Mesodermal cell (in vitro differentiated cells): ENCODE results near the gene MYCBP2.
A peak's percentile ranks its signal among the peaks of the same experiment; 100 is the strongest.

Experiments
- H3K27ac ChIP-seq: 2 replicates; pipeline ENCODE4 v1.7.0; 2013; ENCODE audit warnings: mild to moderate bottlenecking, low read depth, low read length, moderate library complexity; ENCODE audit not compliant: severe bottlenecking
- H3K36me3 ChIP-seq: 2 replicates; pipeline ENCODE4 v1.7.1; 2013; ENCODE audit warnings: mild to moderate bottlenecking, low read length, moderate library complexity; ENCODE audit not compliant: control insufficient read depth, insufficient read depth
- H3K4me1 ChIP-seq: one replicate; pipeline ENCODE4 v1.7.1; 2013; ENCODE audit warnings: mild to moderate bottlenecking, low read length; ENCODE audit not compliant: insufficient read depth, control insufficient read depth, poor library complexity, severe bottlenecking
- H3K4me3 ChIP-seq: 2 replicates; pipeline ENCODE4 v1.7.0; 2013; ENCODE audit warnings: low read length, control low read depth, mild to moderate bottlenecking; ENCODE audit not compliant: insufficient read depth, poor library complexity, severe bottlenecking; ENCODE audit errors: extremely low read depth
- H3K9me3 ChIP-seq: 2 replicates; pipeline ENCODE4 v1.7.1; 2013; ENCODE audit warnings: mild to moderate bottlenecking, low read length, moderate library complexity; ENCODE audit not compliant: control insufficient read depth
- WGBS, 2 experiments: methylation state at CpG; one replicate each; pipeline ENCODE4 v1.1.5; 2013; ENCODE audit warnings: missing lambda C conversion rate in 2 of 2; ENCODE audit not compliant: insufficient coverage in 2 of 2; 5-methylcytosine and 5-hydroxymethylcytosine counted together

MYCBP2 gene

DNA sequence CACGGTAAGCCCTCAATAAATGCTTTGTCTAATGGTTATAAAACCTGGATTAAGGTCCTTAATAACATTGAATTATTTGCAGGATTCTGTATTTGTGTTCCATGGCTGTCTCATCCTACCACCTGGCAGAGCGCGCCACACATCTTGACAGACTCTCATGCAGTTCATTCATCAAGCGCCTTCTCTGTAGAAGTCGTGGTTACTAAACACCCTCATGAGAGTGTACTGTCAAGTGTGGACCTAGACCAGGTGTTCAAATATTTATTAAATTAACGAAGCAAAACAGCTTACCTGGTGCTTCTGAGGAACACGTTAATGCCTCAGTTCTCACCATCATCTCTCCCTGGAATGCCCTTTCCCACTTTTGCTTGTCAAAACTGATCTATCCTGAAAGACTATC is 286.8 kb downstream of the MYCBP2 start:
- Histone ChIP-seq H3K9me3 (no peaks in the 10 kb centered on the region), H3K4me1 (peaks cover 3% of the 10 kb centered on the region), H3K4me3 (no peak overlapping the region), H3K27ac (no peak overlapping the region), H3K36me3 (peaks cover 11% of the 10 kb centered on the region)
- WGBS, 2 experiments, result 96 to 100% methylated on average over 4 to 7 of the region's 7 CpGs

DNA sequence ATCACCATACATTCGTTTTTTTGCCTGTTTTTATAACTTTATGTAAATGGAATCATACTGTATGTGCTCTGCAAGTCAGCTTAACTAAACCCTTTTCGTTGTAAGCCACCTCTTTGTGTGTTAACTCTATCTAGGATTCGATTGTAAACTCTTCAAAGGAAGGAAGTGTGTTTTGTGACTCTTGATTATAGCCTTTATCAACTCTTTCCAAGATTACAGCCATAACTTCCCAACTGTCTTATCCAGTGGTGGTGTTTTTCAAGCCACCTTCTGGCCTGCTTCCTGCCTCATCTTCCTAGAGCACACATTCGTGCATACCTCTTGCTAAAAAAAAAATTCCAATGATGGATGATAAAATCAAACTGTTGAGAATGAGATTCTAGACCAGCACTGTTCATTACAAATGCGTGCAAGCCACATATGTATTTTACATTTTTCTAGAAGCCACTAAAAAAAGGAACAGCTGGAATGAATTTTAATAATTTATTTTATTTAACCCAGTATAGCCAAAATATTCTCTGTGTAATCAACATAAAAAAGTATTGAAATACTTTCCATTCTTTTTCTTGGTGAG is 287.9 kb downstream of the MYCBP2 start:
- H3K27ac ChIP-seq, result no peak overlapping the region
- H3K4me3 ChIP-seq, result no peak overlapping the region
- no peaks in the 10 kb centered on the region for H3K9me3 ChIP-seq
- WGBS, 2 experiments, result 80% methylated on average over 1 to 2 of the region's 5 CpGs
- H3K4me1 ChIP-seq, result peaks cover 3% of the 10 kb centered on the region
- peaks cover 7% of the 10 kb centered on the region for H3K36me3 ChIP-seq

DNA sequence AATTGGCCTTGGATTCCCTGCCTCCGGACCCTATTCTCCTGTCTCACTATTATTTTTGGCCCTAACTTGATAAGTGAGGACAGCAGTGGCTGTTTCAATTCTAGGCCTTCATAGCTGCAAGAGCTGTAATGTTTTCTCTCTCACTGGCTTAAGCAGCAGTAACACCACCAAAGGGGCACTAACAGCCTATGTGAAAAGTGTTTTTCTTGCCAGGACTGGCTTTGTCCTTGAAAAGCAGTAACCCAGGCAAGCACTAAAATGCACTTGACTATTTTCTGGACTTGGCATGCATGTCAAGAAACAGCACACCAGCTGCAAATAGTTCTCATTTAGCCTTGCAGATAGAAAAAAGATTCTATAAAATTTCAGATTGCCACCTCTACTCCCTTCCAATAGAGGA is 290.6 kb downstream of the MYCBP2 start:
- no peak overlapping the region for H3K4me3 ChIP-seq
- WGBS, 2 experiments, result no CpG with 5 or more reads among the region's 1 CpG
- no peaks in the 10 kb centered on the region for H3K9me3 ChIP-seq
- H3K36me3 ChIP-seq, result no peaks in the 10 kb centered on the region
- no peak overlapping the region for H3K27ac ChIP-seq
- no peaks in the 10 kb centered on the region for H3K4me1 ChIP-seq

DNA sequence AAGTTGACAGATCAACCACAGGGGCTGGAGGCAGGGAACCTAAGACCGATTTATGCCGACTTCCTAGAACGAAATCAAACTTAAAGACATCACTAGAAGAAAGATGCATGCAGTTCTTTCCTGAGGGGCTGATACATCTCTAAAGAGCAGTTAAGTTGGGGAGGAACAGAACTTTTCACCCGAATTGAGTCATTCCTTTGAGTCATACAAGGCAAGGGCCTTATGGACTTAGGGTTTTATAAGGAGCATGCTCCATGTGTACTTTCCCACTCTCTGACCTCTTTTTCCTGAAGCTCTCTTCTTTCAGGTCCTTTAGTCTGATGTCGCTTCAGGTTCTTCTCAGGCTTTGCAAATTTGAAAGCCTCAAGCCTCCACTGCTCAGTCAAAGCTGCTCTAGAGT is 292.0 kb downstream of the MYCBP2 start:
- H3K9me3 ChIP-seq, result no peaks in the 10 kb centered on the region
- WGBS, 2 experiments, result 86 to 100% methylated on average over 3 to 4 of the region's 5 CpGs
- H3K27ac ChIP-seq, result no peak overlapping the region
- no peaks in the 10 kb centered on the region for H3K36me3 ChIP-seq
- H3K4me3 ChIP-seq, result no peak overlapping the region
- no peaks in the 10 kb centered on the region for H3K4me1 ChIP-seq

DNA sequence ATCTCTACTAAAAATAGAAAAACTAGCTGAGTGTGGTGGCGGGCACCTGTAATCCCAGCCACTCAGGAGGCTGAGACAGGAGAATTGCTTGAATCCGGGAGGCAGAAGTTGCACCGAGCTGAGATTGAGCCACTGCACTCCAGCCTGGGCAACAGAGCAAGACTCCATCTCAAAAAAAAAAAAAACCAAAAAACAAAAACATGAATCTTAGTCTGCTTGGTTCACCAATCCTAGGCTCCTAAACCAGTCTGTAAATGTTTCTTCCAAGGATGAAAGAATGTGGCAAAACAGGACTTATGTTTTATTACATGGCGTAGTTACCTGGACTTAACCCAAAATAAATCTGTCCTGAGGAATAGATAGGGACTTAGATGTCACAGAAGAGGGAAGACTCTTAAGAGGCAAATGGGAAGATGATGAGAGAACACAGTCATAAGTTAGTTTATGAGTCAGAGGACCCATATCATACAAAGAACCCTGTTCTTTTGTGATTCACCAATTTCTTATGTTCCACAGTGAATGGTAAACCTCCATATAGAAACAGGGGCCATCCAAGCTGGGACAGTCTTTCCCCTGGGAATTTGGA is 293.1 kb downstream of the MYCBP2 start:
- Histone ChIP-seq H3K9me3 (no peaks in the 10 kb centered on the region), H3K4me1 (no peaks in the 10 kb centered on the region), H3K4me3 (no peak overlapping the region), H3K36me3 (no peaks in the 10 kb centered on the region), H3K27ac (no peak overlapping the region)
- WGBS, 2 experiments, result 91 to 92% methylated on average over 4 of the region's 4 CpGs

DNA sequence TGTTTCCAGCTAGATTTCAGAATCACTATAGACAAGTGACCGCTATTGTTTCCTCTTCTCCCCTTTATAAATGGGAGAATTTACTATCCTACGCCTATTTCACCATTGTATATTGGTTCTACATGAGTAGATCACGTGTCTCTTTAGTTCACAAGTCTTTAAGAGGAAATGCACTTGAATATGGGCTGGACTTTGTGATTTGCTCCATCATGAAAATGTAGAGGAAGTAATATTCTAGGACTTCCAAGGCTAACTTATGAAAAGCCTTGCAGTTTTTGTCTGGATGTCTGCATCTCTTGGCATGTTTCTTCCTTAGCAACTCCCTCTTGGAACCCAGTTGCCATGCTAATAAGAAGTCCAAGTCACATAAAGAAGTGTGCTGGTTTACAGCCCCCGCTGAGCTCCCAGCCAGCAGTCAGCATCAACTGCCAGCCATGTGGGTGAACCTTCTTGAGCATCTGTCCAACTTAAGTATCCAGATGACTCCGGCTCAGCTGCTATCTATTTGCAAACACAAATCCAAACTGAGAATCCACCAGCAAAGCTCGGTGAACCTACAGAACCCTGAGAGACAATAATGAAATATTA is 295.1 kb downstream of the MYCBP2 start:
- Histone ChIP-seq H3K36me3 (no peaks in the 10 kb centered on the region), H3K4me1 (peaks cover 5% of the 10 kb centered on the region), H3K4me3 (no peak overlapping the region), H3K27ac (no peak overlapping the region), H3K9me3 (no peaks in the 10 kb centered on the region)
- WGBS, 2 experiments, result 91 to 95% methylated on average over 2 of the region's 6 CpGs

GRCh38 chr13:77029436-77029835 is 297.5 kb downstream of the MYCBP2 start:
- no CpG with 5 or more reads among the region's 1 CpG for WGBS, 2 experiments
- H3K36me3 ChIP-seq, result no peaks in the 10 kb centered on the region
- no peaks in the 10 kb centered on the region for H3K9me3 ChIP-seq
- peaks cover 5% of the 10 kb centered on the region for H3K4me1 ChIP-seq
- no peak overlapping the region for H3K4me3 ChIP-seq
- H3K27ac ChIP-seq, result no peak overlapping the region

- H3K4me3 ChIP-seq, result peak overlapping the region; percentile 89
- 90 to 98% methylated on average over 3 to 4 of the region's 5 CpGs for WGBS, 2 experiments
- no peak overlapping the region for H3K27ac ChIP-seq
- H3K9me3 ChIP-seq, result no peaks in the 10 kb centered on the region
- peaks cover 9% of the 10 kb centered on the region for H3K4me1 ChIP-seq
- H3K36me3 ChIP-seq, result peaks cover 6% of the 10 kb centered on the region
These were observed 298.7 kb downstream of the MYCBP2 start for GRCh38 chr13:77028202-77028601.

- Histone ChIP-seq H3K4me3 (peak within 1 kb of the TSS; percentile 89), H3K4me1 (peaks cover 19% of the 10 kb centered on the region), H3K9me3 (no peaks in the 10 kb centered on the region), H3K27ac (peak within 1 kb of the TSS; percentile 89), H3K36me3 (peaks cover 14% of the 10 kb centered on the region)
- WGBS, 2 experiments, result 0% methylated on average over 27 to 53 of the region's 74 CpGs
These were observed 299.9 kb downstream of the MYCBP2 start, which contains the start of gene FBXL3 for GRCh38 chr13:77026861-77027621. FBXL3 (minus strand) TSS chr13:77027159; CDS start chr13:77021860, 5,299 bp downstream.

GRCh38 chr13:77026255-77026860 is 300.5 kb downstream of the MYCBP2 start:
- peaks cover 19% of the 10 kb centered on the region for H3K36me3 ChIP-seq
- H3K4me3 ChIP-seq, result peak overlapping the region; percentile 89
- 0 to 1% methylated on average over 27 to 33 of the region's 62 CpGs for WGBS, 2 experiments
- H3K27ac ChIP-seq, result peak overlapping the region; percentile 89
- peaks cover 19% of the 10 kb centered on the region for H3K4me1 ChIP-seq
- H3K9me3 ChIP-seq, result no peaks in the 10 kb centered on the region
